AG10803 (cell line): ENCODE data around the gene INPP1.

Source experiments
- DNase-seq: peaks from one replicate; pipeline ENCODE4 v3.0.0; 2010; ENCODE audit warnings: low read depth
- H3K4me3 ChIP-seq: 2 replicates; pipeline ENCODE4 v1.5.1; 2011; ENCODE audit warnings: mild to moderate bottlenecking, low read length, control low read depth
- TF ChIP-seq, protein P1 (sequence below): conservative IDR thresholded peaks from 2 replicates; pipeline ENCODE4 v1.5.1; 2011; ENCODE audit warnings: mild to moderate bottlenecking, low read length, control low read depth, inconsistent platforms

The INPP1 gene

GRCh38 chr2:190343089-190343535 is 277 bp upstream of the INPP1 start:
- peak overlapping the region; percentile 73 for H3K4me3 ChIP-seq
- TF ChIP-seq, protein P1, sequence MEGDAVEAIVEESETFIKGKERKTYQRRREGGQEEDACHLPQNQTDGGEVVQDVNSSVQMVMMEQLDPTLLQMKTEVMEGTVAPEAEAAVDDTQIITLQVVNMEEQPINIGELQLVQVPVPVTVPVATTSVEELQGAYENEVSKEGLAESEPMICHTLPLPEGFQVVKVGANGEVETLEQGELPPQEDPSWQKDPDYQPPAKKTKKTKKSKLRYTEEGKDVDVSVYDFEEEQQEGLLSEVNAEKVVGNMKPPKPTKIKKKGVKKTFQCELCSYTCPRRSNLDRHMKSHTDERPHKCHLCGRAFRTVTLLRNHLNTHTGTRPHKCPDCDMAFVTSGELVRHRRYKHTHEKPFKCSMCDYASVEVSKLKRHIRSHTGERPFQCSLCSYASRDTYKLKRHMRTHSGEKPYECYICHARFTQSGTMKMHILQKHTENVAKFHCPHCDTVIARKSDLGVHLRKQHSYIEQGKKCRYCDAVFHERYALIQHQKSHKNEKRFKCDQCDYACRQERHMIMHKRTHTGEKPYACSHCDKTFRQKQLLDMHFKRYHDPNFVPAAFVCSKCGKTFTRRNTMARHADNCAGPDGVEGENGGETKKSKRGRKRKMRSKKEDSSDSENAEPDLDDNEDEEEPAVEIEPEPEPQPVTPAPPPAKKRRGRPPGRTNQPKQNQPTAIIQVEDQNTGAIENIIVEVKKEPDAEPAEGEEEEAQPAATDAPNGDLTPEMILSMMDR: no peak
- no peak for DNase-seq

DNA sequence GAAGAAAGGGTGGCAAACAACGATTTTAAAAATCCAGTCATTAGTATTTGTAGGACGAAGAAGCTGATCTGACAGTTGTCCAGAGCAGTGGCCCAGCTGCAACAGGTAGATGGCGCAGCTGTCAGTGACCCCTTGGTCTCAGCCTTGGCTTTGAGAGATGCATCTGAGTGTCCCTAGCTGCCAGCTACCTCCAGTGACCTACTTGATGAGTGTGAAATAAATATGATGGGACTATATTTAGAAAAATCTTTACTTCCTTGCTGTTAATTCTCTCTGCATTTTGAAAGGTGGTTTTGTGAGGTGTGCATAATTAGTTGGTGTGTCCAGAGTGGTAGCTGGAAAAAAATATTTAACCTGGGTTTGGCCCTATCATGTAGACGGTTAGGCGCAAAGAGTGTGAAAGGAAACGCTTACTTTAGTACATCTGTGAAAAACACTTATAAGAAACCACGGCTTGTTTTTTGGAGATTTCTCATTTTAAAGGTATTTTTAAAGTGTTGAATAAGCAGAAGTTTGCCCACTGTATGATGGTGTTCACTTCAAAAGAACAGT is 963 bp downstream of the INPP1 start:
- peak; percentile 31 for DNase-seq
- TF ChIP-seq, protein P1: peak; percentile 38
- peak overlapping the region; percentile 73 for H3K4me3 ChIP-seq

- no peak for DNase-seq
- H3K4me3 ChIP-seq: no peak overlapping the region
- TF ChIP-seq, protein P1: no peak
These were observed 7.0 kb downstream of the INPP1 start for GRCh38 chr2:190350371-190350770.

DNA sequence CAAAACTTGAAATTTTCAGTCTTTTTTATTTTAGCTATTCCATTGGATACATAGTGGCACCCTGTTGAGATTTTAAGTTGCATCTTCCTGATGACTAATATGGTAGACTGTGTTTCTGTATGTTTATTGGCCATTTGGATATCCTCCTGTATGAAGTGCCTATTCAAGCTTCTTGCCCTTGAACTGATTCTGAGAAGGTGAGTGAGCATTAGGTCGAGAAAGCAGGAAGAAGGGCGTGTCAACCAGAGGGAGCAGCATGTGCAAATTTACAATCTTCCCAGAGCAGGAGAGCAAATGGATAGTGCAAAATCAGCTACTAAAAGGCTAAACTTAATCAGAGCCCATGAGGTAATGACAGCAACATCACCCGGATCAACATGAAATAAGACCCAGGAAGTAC is 8.6 kb downstream of the INPP1 start:
- no peak for DNase-seq
- TF ChIP-seq, protein P1: no peak
- H3K4me3 ChIP-seq: no peak overlapping the region

GRCh38 chr2:190352668-190353536 is 9.5 kb downstream of the INPP1 start:
- TF ChIP-seq, protein P1: no peak
- no peak overlapping the region for H3K4me3 ChIP-seq
- peak; percentile 47 for DNase-seq

- H3K4me3 ChIP-seq: no peak overlapping the region
- TF ChIP-seq, protein P1: no peak
- no peak for DNase-seq
These were observed 10.1 kb downstream of the INPP1 start for GRCh38 chr2:190353537-190353899.
